Measurements from ENCODE around the gene CTH. TPM values are rescaled to one million over a fixed set of nuclear protein-coding genes. Genes with fewer than 3 reads are reported as not detected.
"Not testable (repeated sequence)": the region's sequence is repeated elsewhere in the genome, so short reads cannot be mapped to it uniquely, and the experiment has no call there.

Gene CTH
- polyA plus RNA-seq, 4 donors, result 10.9 to 15.2 (median 13.5) TPM

- no peak for DNase-seq (ENCODE audit: low read depth in 4 of 4, low spot score in 2 of 4)
Measured at GRCh38 chr1:70449049-70449448, 38.0 kb downstream of the CTH start.

- DNase-seq (ENCODE audit: low read depth in 4 of 4, low spot score in 2 of 4), result not testable (repeated sequence)
Measured at GRCh38 chr1:70452164-70452939, 41.3 kb downstream of the CTH start.

GRCh38 chr1:70455291-70455690, 44.2 kb downstream of the CTH start:
- DNase-seq (ENCODE audit: low read depth in 4 of 4, low spot score in 2 of 4), result no peak

- DNase-seq (ENCODE audit: low read depth in 4 of 4, low spot score in 2 of 4), result no peak
Measured at GRCh38 chr1:70458131-70458530, 47.1 kb downstream of the CTH start.

GRCh38 chr1:70459496-70460225, 48.6 kb downstream of the CTH start:
- no peak for DNase-seq (ENCODE audit: low read depth in 4 of 4, low spot score in 2 of 4)

- not testable (repeated sequence) for DNase-seq (ENCODE audit: low read depth in 4 of 4, low spot score in 2 of 4)
Measured at GRCh38 chr1:70460740-70461713, 50.0 kb downstream of the CTH start.

- no peak for DNase-seq (ENCODE audit: low read depth in 4 of 4, low spot score in 2 of 4)
Measured at GRCh38 chr1:70462611-70463010, 51.5 kb downstream of the CTH start.

- no peak for DNase-seq (ENCODE audit: low read depth in 4 of 4, low spot score in 2 of 4)
Measured at GRCh38 chr1:70465911-70466310, 54.8 kb downstream of the CTH start.

GRCh38 chr1:70467531-70467930, 56.5 kb downstream of the CTH start:
- DNase-seq (ENCODE audit: low read depth in 4 of 4, low spot score in 2 of 4), result no peak

- DNase-seq (ENCODE audit: low read depth in 4 of 4, low spot score in 2 of 4), result no peak
Measured at GRCh38 chr1:70468180-70468579, 57.1 kb downstream of the CTH start.

- DNase-seq (ENCODE audit: low read depth in 4 of 4, low spot score in 2 of 4), result not testable (repeated sequence)
Measured at GRCh38 chr1:70469184-70469583, 58.1 kb downstream of the CTH start.

GRCh38 chr1:70475023-70475422, 64.0 kb downstream of the CTH start:
- DNase-seq (ENCODE audit: low read depth in 4 of 4, low spot score in 2 of 4), result no peak

GRCh38 chr1:70477090-70477489, 66.0 kb downstream of the CTH start:
- no peak for DNase-seq (ENCODE audit: low read depth in 4 of 4, low spot score in 2 of 4)

GRCh38 chr1:70477905-70478304, 66.8 kb downstream of the CTH start:
- not testable (repeated sequence) for DNase-seq (ENCODE audit: low read depth in 4 of 4, low spot score in 2 of 4)

GRCh38 chr1:70483342-70483741, 72.3 kb downstream of the CTH start:
- no peak for DNase-seq (ENCODE audit: low read depth in 4 of 4, low spot score in 2 of 4)

GRCh38 chr1:70485624-70486023, 74.6 kb downstream of the CTH start:
- no peak for DNase-seq (ENCODE audit: low read depth in 4 of 4, low spot score in 2 of 4)

- DNase-seq (ENCODE audit: low read depth in 4 of 4, low spot score in 2 of 4), result no peak
Measured at GRCh38 chr1:70486676-70487458, 75.8 kb downstream of the CTH start.

- DNase-seq (ENCODE audit: low read depth in 4 of 4, low spot score in 2 of 4), result no peak
Measured at GRCh38 chr1:70487459-70487815, 76.4 kb downstream of the CTH start.

GRCh38 chr1:70487910-70488665, 77.0 kb downstream of the CTH start:
- DNase-seq (ENCODE audit: low read depth in 4 of 4, low spot score in 2 of 4), result peak in 1 of 4 donors; percentile 9
